Retinal pigment epithelial cell (primary cell): ENCODE results near the gene MAP6.

ENCODE experiments used
- DNase-seq: peaks from one replicate; pipeline ENCODE4 v3.0.0-alpha.2; 2010; ENCODE audit warnings: low read depth
- H3K4me3 ChIP-seq: 2 replicates; pipeline ENCODE4 v1.5.1; 2011; ENCODE audit warnings: mild to moderate bottlenecking, low read length, control low read depth, moderate library complexity
- TF ChIP-seq, protein P1 (sequence below): conservative IDR thresholded peaks from 2 replicates; pipeline ENCODE4 v1.5.1; 2011; ENCODE audit warnings: low read depth, low read length, control low read depth, inconsistent platforms

The MAP6 gene

DNA sequence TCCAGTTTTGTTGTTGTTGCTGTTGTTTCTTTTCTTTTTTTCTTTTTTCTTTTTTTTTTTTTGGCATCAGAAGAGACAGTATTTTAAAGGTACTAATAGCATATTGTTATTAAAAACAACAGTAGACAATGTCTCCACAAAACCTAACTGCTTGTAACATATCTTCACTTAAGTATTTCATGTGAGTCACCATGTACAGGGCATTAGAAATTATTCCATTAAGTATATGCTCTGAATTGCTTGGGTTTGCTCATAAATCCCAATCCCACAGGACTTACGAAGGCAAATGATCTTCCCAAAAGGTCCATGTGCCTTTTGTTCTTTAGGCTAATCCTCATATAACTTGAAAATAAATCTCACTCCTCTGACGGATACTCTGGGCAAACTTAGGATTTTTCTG lies 35.9 kb downstream of the MAP6 start:
- DNase-seq, result no peak
- TF ChIP-seq, protein P1, sequence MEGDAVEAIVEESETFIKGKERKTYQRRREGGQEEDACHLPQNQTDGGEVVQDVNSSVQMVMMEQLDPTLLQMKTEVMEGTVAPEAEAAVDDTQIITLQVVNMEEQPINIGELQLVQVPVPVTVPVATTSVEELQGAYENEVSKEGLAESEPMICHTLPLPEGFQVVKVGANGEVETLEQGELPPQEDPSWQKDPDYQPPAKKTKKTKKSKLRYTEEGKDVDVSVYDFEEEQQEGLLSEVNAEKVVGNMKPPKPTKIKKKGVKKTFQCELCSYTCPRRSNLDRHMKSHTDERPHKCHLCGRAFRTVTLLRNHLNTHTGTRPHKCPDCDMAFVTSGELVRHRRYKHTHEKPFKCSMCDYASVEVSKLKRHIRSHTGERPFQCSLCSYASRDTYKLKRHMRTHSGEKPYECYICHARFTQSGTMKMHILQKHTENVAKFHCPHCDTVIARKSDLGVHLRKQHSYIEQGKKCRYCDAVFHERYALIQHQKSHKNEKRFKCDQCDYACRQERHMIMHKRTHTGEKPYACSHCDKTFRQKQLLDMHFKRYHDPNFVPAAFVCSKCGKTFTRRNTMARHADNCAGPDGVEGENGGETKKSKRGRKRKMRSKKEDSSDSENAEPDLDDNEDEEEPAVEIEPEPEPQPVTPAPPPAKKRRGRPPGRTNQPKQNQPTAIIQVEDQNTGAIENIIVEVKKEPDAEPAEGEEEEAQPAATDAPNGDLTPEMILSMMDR, result no peak

DNA sequence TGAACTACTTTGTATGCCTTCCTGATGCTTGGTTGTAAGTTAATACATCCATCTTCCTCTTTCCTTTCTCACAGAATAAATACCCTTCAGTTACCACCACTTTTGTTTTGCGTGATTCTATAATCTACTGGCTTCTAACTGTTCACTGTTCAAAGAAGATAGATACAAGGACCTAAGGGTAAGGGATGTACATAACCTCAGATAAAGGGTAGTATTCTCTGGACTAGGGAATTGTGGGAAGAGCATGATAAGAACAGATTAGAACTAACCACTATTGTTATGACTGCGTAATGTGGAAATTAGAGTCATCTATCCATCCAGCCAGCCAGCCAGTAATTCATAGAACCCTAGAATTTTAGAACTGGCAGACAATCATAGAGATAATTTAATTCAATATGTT lies 36.4 kb downstream of the MAP6 start:
- TF ChIP-seq, protein P1, result no peak
- no peak for DNase-seq
- no peak overlapping the region for H3K4me3 ChIP-seq

More for the DNA sequence above, 35.9 kb downstream of the MAP6 start:
- no peak overlapping the region for H3K4me3 ChIP-seq

DNA sequence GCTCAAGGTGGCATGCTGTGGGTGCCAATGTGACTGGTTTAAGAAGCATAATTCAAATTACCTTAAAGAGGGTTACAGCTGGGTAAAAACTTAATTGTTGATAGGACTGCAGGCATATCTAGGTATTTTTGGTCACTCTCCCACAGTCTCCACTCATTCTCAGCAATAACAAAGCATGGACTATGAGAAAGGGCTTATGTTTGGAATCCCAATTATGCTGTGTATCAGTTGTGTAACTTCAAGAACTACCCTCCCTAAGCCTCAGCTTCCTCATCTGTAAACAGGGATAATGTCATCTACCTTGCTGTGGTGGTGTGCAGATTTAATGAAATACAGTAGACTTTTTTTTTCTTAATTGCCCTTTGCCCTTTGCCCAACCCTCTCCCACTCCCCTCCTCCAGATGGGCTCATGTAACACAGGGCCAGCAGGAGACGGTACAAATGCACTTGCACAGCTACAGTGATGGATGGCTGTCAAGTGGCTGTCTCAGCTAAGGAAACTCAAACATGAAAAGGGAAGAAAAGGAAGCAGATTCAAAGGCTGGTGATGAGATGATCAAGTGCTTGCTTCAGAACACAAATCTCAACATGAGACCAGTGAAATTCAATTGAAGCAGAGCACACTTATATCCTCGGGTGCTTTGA lies 37.6 kb downstream of the MAP6 start:
- H3K4me3 ChIP-seq, result no peak overlapping the region
- TF ChIP-seq, protein P1, result no peak
- no peak for DNase-seq

DNA sequence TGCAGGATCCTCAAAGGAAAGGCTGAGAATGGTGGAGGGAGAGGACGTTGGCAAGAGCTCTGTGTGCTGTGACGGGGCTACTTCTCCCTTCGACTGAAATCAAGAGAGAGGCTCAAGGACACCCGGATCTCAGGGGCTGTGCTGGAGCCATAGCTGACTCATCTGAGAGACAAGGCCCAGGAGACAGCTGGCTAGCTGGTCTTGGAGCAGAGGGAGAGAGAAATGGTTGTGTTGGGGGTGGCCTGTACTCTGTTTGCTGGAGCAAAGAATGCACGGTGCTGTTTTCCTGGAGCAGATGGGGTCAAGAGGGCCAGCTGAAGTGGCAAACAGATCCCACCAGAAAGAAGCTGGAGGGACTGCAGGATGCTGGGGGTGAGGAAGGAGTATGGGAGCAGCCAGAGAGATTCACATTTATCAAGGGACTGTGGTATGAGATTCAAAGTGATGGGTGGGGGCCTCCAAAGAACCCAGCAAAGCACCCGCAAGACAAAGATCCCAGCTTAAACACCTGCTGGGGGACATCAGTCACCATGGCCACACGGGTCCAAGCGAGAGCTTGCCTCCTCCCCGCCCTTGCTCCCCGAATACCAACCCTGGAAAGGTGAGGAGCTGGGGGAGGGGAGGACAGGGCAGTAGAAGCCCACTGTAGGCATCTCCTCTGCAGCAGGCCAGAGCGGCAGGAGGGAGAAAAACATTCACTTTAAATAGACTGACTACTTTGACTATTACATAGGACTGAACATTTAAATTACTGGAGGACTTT lies 40.8 kb downstream of the MAP6 start:
- TF ChIP-seq, protein P1, result no peak
- DNase-seq, result no peak

DNA sequence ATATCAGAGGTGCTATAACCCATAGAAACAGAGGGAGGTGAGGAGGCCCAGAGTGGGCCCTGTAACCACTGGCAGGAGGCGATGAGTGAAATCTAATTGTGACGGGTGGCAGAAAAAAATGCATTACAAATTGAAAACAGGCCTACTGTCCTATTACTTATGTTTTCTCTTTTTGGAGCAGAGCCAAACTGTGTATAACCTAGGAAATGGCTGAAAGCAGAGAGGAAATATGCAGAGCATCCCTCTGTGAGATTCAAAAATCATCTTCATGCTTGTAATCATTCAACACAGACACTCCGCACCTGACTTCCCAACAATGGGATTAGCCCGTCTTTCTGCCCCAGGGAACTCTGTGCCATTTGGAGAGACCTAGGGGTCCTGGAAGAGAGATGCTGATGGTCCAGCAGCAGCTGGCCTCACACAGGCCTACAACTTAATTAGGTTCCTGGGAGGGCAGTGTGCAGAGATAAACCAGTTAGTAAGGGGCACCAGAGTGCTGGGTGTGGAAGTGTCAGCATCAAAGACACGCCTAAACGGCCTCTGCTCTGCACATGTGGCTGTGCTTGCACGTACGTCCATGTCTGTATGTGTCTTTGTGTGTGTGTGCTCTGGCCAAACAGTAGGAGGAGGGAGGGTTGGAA lies 41.8 kb downstream of the MAP6 start:
- no peak overlapping the region for H3K4me3 ChIP-seq
- no peak for DNase-seq
- TF ChIP-seq, protein P1, result no peak

More for the DNA sequence above, 40.8 kb downstream of the MAP6 start:
- H3K4me3 ChIP-seq, result no peak overlapping the region

DNA sequence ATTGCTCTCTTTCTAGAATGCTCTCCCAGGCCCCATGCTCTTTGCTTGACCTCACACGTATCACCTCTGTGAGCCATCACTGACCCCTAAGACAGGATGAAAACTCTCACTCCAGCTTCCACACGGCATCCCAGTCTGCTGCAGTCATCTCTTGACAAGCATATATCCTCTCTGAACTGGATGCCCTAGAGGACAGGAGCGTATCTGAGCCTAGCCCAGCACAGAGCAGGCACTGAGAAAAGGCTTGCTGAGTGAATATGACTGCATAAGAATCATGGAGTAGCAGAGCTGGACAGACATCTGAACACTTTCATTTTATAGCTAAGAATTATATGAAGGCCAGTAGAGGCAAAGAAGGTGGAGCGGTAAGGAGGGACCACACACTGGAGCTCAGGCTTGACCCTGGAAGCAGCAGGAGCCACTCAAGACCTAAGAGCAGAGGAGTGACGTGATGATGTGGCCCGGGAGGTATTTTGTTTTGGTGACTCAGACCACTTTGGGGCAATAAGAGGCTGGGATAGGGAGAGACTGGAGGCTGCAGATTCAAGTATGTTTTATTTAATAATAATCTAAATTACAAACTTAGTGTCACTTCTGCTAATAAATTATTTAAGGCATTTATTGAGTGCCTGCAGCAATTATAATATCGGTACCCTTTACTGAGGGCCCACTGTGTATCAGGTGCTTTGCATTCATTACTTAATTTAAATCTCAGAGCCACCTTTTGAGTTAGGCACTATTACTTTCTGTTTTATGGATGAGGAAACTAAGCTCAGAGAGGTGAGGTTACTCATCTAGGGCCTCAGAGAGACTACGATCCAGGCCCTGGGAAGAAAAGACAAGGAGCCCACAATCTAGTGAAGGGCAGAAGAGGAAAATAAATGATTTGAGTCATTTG lies 42.6 kb downstream of the MAP6 start:
- no peak overlapping the region for H3K4me3 ChIP-seq
- TF ChIP-seq, protein P1, result no peak
- no peak for DNase-seq
